HT-29 (cell line): ENCODE results near the gene CYP2A7. TPM values are rescaled to one million over a fixed set of nuclear protein-coding genes. Genes with fewer than 3 reads are reported as not detected.
"Not testable (repeated sequence)": the region's sequence is repeated elsewhere in the genome, so short reads cannot be mapped to it uniquely, and the experiment has no call there.

Source experiments
- DNase-seq: peaks from one replicate; pipeline ENCODE4 v3.0.0-alpha.2; 2015; ENCODE audit warnings: low spot score
- total RNA-seq: library from RNA; depleted of rRNA; stranded (reverse); fragments of >200 nt; shearing (Covaris generic); gene quantifications from 2 replicates; pipeline ENCODE4 v1.2.3, GENCODE V29; 2014; rRNA removed

Gene CYP2A7
- total RNA-seq: not detected in 2 replicates

GRCh38 chr19:40882062-40882461, at the start of gene CYP2A7:
Gene CYP2A7, minus strand, starts transcription at chr19:40882231. Its CDS starts 21 bp downstream, at chr19:40882210.
- DNase-seq: not testable (repeated sequence)

- not testable (repeated sequence) for DNase-seq
These were observed 48.8 kb upstream of the CYP2A7 start for GRCh38 chr19:40930799-40931198.

- DNase-seq: not testable (repeated sequence)
These were observed 47.9 kb upstream of the CYP2A7 start for GRCh38 chr19:40929942-40930341.

GRCh38 chr19:40928850-40929249, 46.8 kb upstream of the CYP2A7 start:
- DNase-seq: no peak

GRCh38 chr19:40927567-40927966, 45.5 kb upstream of the CYP2A7 start:
- DNase-seq: no peak

- not testable (repeated sequence) for DNase-seq
These were observed 44.2 kb upstream of the CYP2A7 start for GRCh38 chr19:40926276-40926675.

- peak; percentile 45 for DNase-seq
These were observed 41.9 kb upstream of the CYP2A7 start for GRCh38 chr19:40923934-40924391.

- DNase-seq: peak; percentile 28
These were observed 40.5 kb upstream of the CYP2A7 start for GRCh38 chr19:40922237-40923160.

- DNase-seq: peak; percentile 97
These were observed 39.2 kb upstream of the CYP2A7 start for GRCh38 chr19:40921005-40921897.

GRCh38 chr19:40920300-40921004, 38.4 kb upstream of the CYP2A7 start:
- no peak for DNase-seq

GRCh38 chr19:40919530-40920299, 37.7 kb upstream of the CYP2A7 start:
- DNase-seq: not testable (repeated sequence)

GRCh38 chr19:40918303-40918702, 36.3 kb upstream of the CYP2A7 start:
- DNase-seq: not testable (repeated sequence)

- DNase-seq: no peak
These were observed 26.9 kb upstream of the CYP2A7 start for GRCh38 chr19:40908976-40909375.

GRCh38 chr19:40907968-40908735, 26.1 kb upstream of the CYP2A7 start:
- DNase-seq: no peak

- DNase-seq: no peak
These were observed 24.5 kb upstream of the CYP2A7 start for GRCh38 chr19:40906512-40906911.

- peak; percentile 38 for DNase-seq
These were observed 22.7 kb upstream of the CYP2A7 start for GRCh38 chr19:40904673-40905156.

GRCh38 chr19:40901975-40902750, 20.1 kb upstream of the CYP2A7 start:
- not testable (repeated sequence) for DNase-seq

GRCh38 chr19:40900521-40900920, 18.5 kb upstream of the CYP2A7 start:
- not testable (repeated sequence) for DNase-seq

- DNase-seq: not testable (repeated sequence)
These were observed 17.9 kb upstream of the CYP2A7 start for GRCh38 chr19:40899964-40900363.
